ENCODE measurements around the gene TNRC6C.

Gene TNRC6C

DNA sequence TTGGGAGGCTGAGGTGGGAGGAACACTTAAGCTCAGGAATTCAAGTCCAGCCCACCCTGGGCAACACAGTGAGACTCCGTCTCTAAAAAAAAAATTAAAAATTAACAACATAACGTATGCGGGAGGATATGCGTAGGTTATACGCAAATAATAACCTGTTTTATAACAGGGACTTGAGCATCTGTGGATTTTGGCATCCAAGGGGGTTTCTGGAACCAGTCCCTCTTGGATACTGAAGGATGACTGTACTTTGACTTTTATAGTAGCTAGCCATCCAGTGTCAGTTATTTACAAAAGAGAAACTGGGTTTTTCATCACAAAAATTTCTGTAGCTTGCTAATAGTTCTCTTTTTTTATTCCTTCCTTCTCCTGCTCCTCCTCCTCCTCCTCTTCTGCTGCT, 64.5 kb downstream of the TNRC6C start:
- WGBS, 2 donors (ENCODE audit: extremely low coverage in 2 of 2, insufficient read length in 2 of 2, insufficient replicate concordance in 1 of 2): no CpG with 5 or more reads among the region's 5 CpGs

DNA sequence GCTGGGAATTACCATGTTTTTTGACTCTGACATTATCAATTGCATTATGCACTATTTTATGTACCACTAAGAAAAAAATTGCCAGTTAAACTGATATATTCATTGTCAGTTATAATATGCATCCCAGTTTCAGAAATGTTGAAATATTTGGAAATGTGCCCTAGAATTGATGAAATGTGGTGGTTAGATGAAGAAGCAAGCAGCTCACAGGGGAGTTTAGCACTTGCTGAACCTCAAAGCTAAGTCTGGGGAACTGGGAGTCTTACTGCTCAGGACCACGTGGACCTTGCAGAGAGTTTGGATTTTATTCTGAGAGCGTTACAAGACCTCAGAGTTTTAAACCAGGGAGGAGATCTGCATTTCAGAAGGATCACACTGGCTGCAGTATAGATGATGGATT, 67.9 kb downstream of the TNRC6C start:
- Histone ChIP-seq H3K4me1 (ENCODE audit: control insufficient read depth in 2 of 2, insufficient read depth in 1 of 2, low read depth in 1 of 2, low read length in 2 of 2) (no peaks in the 10 kb centered on the region), H3K9me3 (replicated peaks in 1 of 2; ENCODE audit: control insufficient read depth in 2 of 2, insufficient read depth in 1 of 2, low read depth in 1 of 2, low read length in 2 of 2) (no peaks in the 10 kb centered on the region), H2BK12ac (ENCODE audit: low read length) (no peak overlapping the region), H3K27me3 (ENCODE audit: control insufficient read depth in 3 of 3, insufficient read depth in 3 of 3, low read depth in 1 of 3, low read length in 3 of 3) (no peaks in the 10 kb centered on the region), H2BK15ac (ENCODE audit: low read length) (no peak overlapping the region), H4K91ac (ENCODE audit: low read depth, low read length, poor library complexity) (no peak overlapping the region), H3K23ac (ENCODE audit: low read depth, low read length, poor library complexity) (no peak overlapping the region), H3K4me3 (ENCODE audit: low read length in 2 of 2) (no peak overlapping the region), H3K14ac (ENCODE audit: low read length) (no peak overlapping the region), H2BK120ac (ENCODE audit: low read depth, low read length) (no peak overlapping the region), H2BK5ac (ENCODE audit: low read length) (no peak overlapping the region), H3K79me1 (ENCODE audit: low read depth, low read length) (no peaks in the 10 kb centered on the region), H3K4ac (ENCODE audit: low read length) (no peak overlapping the region), H3K27ac (replicated peaks; ENCODE audit: low read length) (no peak overlapping the region), H3K9ac (ENCODE audit: low read depth, low read length, poor library complexity) (no peak overlapping the region), H3K18ac (ENCODE audit: low read length) (no peak overlapping the region), H3K4me2 (ENCODE audit: insufficient read depth, low read length, poor library complexity, severe bottlenecking) (no peak overlapping the region), H2AK5ac (ENCODE audit: low read depth, low read length) (no peak overlapping the region), H2AFZ (ENCODE audit: low read length) (no peak overlapping the region), H3K36me3 (replicated peaks in 1 of 2; ENCODE audit: control insufficient read depth in 2 of 2, insufficient read depth in 2 of 2, low read length in 2 of 2) (peaks cover 2 to 32% of the 10 kb centered on the region in 2 donors), H4K8ac (ENCODE audit: low read depth, low read length) (no peak overlapping the region)
- DNase-seq (ENCODE audit: low spot score): no peak
- no CpG with 5 or more reads among the region's 2 CpGs for WGBS, 2 donors (ENCODE audit: extremely low coverage in 2 of 2, insufficient read length in 2 of 2, insufficient replicate concordance in 1 of 2)

More for the DNA sequence above, 64.5 kb downstream of the TNRC6C start:
- Histone ChIP-seq H3K14ac (ENCODE audit: low read length) (no peak overlapping the region), H3K9ac (ENCODE audit: low read depth, low read length, poor library complexity) (no peak overlapping the region), H2BK15ac (ENCODE audit: low read length) (no peak overlapping the region), H3K4ac (ENCODE audit: low read length) (no peak overlapping the region), H2BK5ac (ENCODE audit: low read length) (no peak overlapping the region), H3K4me3 (ENCODE audit: low read length in 2 of 2) (no peak overlapping the region), H3K27me3 (ENCODE audit: control insufficient read depth in 3 of 3, insufficient read depth in 3 of 3, low read depth in 1 of 3, low read length in 3 of 3) (no peaks in the 10 kb centered on the region), H3K36me3 (replicated peaks in 1 of 2; ENCODE audit: control insufficient read depth in 2 of 2, insufficient read depth in 2 of 2, low read length in 2 of 2) (peaks cover 2 to 27% of the 10 kb centered on the region in 2 donors), H3K4me2 (ENCODE audit: insufficient read depth, low read length, poor library complexity, severe bottlenecking) (no peak overlapping the region), H3K4me1 (ENCODE audit: control insufficient read depth in 2 of 2, insufficient read depth in 1 of 2, low read depth in 1 of 2, low read length in 2 of 2) (peaks cover 4 to 6% of the 10 kb centered on the region in 2 donors), H3K79me1 (ENCODE audit: low read depth, low read length) (no peaks in the 10 kb centered on the region), H4K91ac (ENCODE audit: low read depth, low read length, poor library complexity) (no peak overlapping the region), H3K9me3 (replicated peaks in 1 of 2; ENCODE audit: control insufficient read depth in 2 of 2, insufficient read depth in 1 of 2, low read depth in 1 of 2, low read length in 2 of 2) (no peaks in the 10 kb centered on the region), H4K8ac (ENCODE audit: low read depth, low read length) (no peak overlapping the region), H3K23ac (ENCODE audit: low read depth, low read length, poor library complexity) (no peak overlapping the region), H2AFZ (ENCODE audit: low read length) (no peak overlapping the region), H2AK5ac (ENCODE audit: low read depth, low read length) (no peak overlapping the region), H2BK120ac (ENCODE audit: low read depth, low read length) (no peak overlapping the region), H3K18ac (ENCODE audit: low read length) (no peak overlapping the region), H3K27ac (replicated peaks; ENCODE audit: low read length) (no peak overlapping the region), H2BK12ac (ENCODE audit: low read length) (no peak overlapping the region)
- DNase-seq (ENCODE audit: low spot score): no peak

DNA sequence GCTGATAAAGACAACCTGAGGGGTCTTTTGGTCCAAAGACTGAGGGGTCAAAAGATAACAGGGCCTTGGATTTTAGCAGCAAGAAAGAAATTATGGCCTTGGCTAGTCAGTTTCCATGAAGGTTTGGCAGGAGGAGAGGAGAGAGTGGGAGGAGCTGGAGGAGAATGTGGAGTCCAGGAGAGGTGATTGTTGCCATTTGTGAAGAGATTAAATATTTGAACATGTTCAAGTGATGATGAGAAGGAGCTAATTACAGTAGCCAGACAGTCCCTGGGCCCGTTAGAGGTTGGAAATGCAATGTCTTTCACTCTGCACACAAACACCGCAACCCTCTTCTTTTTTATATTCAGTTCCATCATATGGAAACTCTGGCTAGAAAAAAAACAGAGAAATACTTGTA, 68.6 kb downstream of the TNRC6C start:
- Histone ChIP-seq H3K4me1 (ENCODE audit: control insufficient read depth in 2 of 2, insufficient read depth in 1 of 2, low read depth in 1 of 2, low read length in 2 of 2) (no peaks in the 10 kb centered on the region), H2BK15ac (ENCODE audit: low read length) (no peak overlapping the region), H3K4me2 (ENCODE audit: insufficient read depth, low read length, poor library complexity, severe bottlenecking) (no peak overlapping the region), H3K23ac (ENCODE audit: low read depth, low read length, poor library complexity) (no peak overlapping the region), H2BK12ac (ENCODE audit: low read length) (no peak overlapping the region), H3K27ac (replicated peaks; ENCODE audit: low read length) (no peak overlapping the region), H4K8ac (ENCODE audit: low read depth, low read length) (no peak overlapping the region), H3K27me3 (ENCODE audit: control insufficient read depth in 3 of 3, insufficient read depth in 3 of 3, low read depth in 1 of 3, low read length in 3 of 3) (no peaks in the 10 kb centered on the region), H2BK5ac (ENCODE audit: low read length) (no peak overlapping the region), H3K4ac (ENCODE audit: low read length) (no peak overlapping the region), H2AFZ (ENCODE audit: low read length) (no peak overlapping the region), H3K9ac (ENCODE audit: low read depth, low read length, poor library complexity) (no peak overlapping the region), H3K4me3 (ENCODE audit: low read length in 2 of 2) (no peak overlapping the region), H3K9me3 (replicated peaks in 1 of 2; ENCODE audit: control insufficient read depth in 2 of 2, insufficient read depth in 1 of 2, low read depth in 1 of 2, low read length in 2 of 2) (no peaks in the 10 kb centered on the region), H3K79me1 (ENCODE audit: low read depth, low read length) (no peaks in the 10 kb centered on the region), H2AK5ac (ENCODE audit: low read depth, low read length) (no peak overlapping the region), H3K18ac (ENCODE audit: low read length) (no peak overlapping the region), H2BK120ac (ENCODE audit: low read depth, low read length) (no peak overlapping the region), H4K91ac (ENCODE audit: low read depth, low read length, poor library complexity) (no peak overlapping the region), H3K36me3 (replicated peaks in 1 of 2; ENCODE audit: control insufficient read depth in 2 of 2, insufficient read depth in 2 of 2, low read length in 2 of 2) (peaks cover 8 to 36% of the 10 kb centered on the region in 2 donors), H3K14ac (ENCODE audit: low read length) (no peak overlapping the region)
- no CpG with 5 or more reads among the region's 2 CpGs for WGBS, 2 donors (ENCODE audit: extremely low coverage in 2 of 2, insufficient read length in 2 of 2, insufficient replicate concordance in 1 of 2)
- no peak for DNase-seq (ENCODE audit: low spot score)

DNA sequence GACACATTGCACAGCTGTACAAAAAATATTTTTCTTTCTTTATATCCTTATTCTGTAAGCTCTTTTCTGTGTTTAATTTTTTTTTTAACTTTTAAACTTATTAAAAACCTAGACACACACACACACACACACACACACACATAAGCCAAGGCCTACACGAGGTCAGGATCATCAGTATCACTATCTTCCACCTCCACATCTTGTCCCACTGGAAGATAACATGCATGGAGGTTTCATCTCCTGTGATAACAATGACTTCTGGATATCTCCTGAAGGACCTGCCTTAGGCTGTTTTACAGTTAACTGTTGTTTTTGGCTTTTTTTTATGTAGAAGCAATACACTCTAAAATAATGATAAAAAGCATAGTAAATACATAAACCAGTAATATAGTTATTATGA, 71.2 kb downstream of the TNRC6C start:
- Histone ChIP-seq H3K23ac (ENCODE audit: low read depth, low read length, poor library complexity) (no peak overlapping the region), H3K79me1 (ENCODE audit: low read depth, low read length) (no peaks in the 10 kb centered on the region), H4K8ac (ENCODE audit: low read depth, low read length) (no peak overlapping the region), H2BK5ac (ENCODE audit: low read length) (no peak overlapping the region), H3K36me3 (replicated peaks in 1 of 2; ENCODE audit: control insufficient read depth in 2 of 2, insufficient read depth in 2 of 2, low read length in 2 of 2) (peaks cover 9 to 46% of the 10 kb centered on the region in 2 donors), H2BK15ac (ENCODE audit: low read length) (no peak overlapping the region), H3K18ac (ENCODE audit: low read length) (no peak overlapping the region), H2AK5ac (ENCODE audit: low read depth, low read length) (no peak overlapping the region), H3K4me2 (ENCODE audit: insufficient read depth, low read length, poor library complexity, severe bottlenecking) (no peak overlapping the region), H3K4me1 (ENCODE audit: control insufficient read depth in 2 of 2, insufficient read depth in 1 of 2, low read depth in 1 of 2, low read length in 2 of 2) (no peaks in the 10 kb centered on the region), H3K27ac (replicated peaks; ENCODE audit: low read length) (no peak overlapping the region), H2BK120ac (ENCODE audit: low read depth, low read length) (no peak overlapping the region), H2AFZ (ENCODE audit: low read length) (no peak overlapping the region), H4K91ac (ENCODE audit: low read depth, low read length, poor library complexity) (no peak overlapping the region), H3K9ac (ENCODE audit: low read depth, low read length, poor library complexity) (no peak overlapping the region), H3K4me3 (ENCODE audit: low read length in 2 of 2) (no peak overlapping the region), H2BK12ac (ENCODE audit: low read length) (no peak overlapping the region), H3K27me3 (ENCODE audit: control insufficient read depth in 3 of 3, insufficient read depth in 3 of 3, low read depth in 1 of 3, low read length in 3 of 3) (no peaks in the 10 kb centered on the region), H3K9me3 (replicated peaks in 1 of 2; ENCODE audit: control insufficient read depth in 2 of 2, insufficient read depth in 1 of 2, low read depth in 1 of 2, low read length in 2 of 2) (no peaks in the 10 kb centered on the region), H3K4ac (ENCODE audit: low read length) (no peak overlapping the region), H3K14ac (ENCODE audit: low read length) (no peak overlapping the region)
- DNase-seq (ENCODE audit: low spot score): no peak
- WGBS, 2 donors (ENCODE audit: extremely low coverage in 2 of 2, insufficient read length in 2 of 2, insufficient replicate concordance in 1 of 2): no CpG with 5 or more reads among the region's 1 CpG

Measured in neuronal stem cell (in vitro differentiated cells).